Liver (tissue), 9 donors: ENCODE data around the gene TMEM255B. TPM values are rescaled to one million over a fixed set of nuclear protein-coding genes. Genes with fewer than 3 reads are reported as not detected.

ENCODE experiments used
- DNase-seq: peaks from one replicate; pipeline ENCODE4 v3.0.0-alpha.2; 2017; ENCODE audit warnings: low spot score
- H3K27ac ChIP-seq, 2 donors: one replicate each; pipeline ENCODE4 v1.7.0; 2013; ENCODE audit warnings: inconsistent platforms in 2 of 2, low read length in 2 of 2, control low read depth in 1 of 2, low read depth in 1 of 2, mild to moderate bottlenecking in 1 of 2
- H3K27me3 ChIP-seq, 4 donors: one replicate each; pipeline versions ENCODE4 v1.6.1 to v1.7.0; 2013; ENCODE audit warnings: low read length in 3 of 4, inconsistent platforms in 1 of 4, mild to moderate bottlenecking in 1 of 4, moderate library complexity in 1 of 4; ENCODE audit not compliant: control insufficient read depth in 4 of 4, insufficient read depth in 4 of 4
- H3K36me3 ChIP-seq, 4 donors: one replicate each; pipeline versions ENCODE4 v1.6.1 to v1.7.0; 2013; ENCODE audit warnings: low read length in 3 of 4, mild to moderate bottlenecking in 3 of 4, low read depth in 1 of 4, moderate library complexity in 1 of 4; ENCODE audit not compliant: control insufficient read depth in 4 of 4, insufficient read depth in 3 of 4
- H3K4me1 ChIP-seq, 4 donors: one replicate each; pipeline versions ENCODE4 v1.6.1 to v1.7.0; 2013; ENCODE audit warnings: low read length in 3 of 4, mild to moderate bottlenecking in 3 of 4, moderate library complexity in 1 of 4; ENCODE audit not compliant: control insufficient read depth in 4 of 4, insufficient read depth in 4 of 4
- H3K4me3 ChIP-seq, 3 donors: one replicate each; pipeline versions ENCODE4 v1.6.1 to v1.7.0; 2013; ENCODE audit warnings: low read length in 3 of 3, control low read depth in 1 of 3, low read depth in 1 of 3, mild to moderate bottlenecking in 1 of 3
- H3K9ac ChIP-seq, 2 donors: one replicate each; pipeline ENCODE4 v1.7.0; 2013; ENCODE audit warnings: low read length in 2 of 2, mild to moderate bottlenecking in 2 of 2, moderate library complexity in 2 of 2, control low read depth in 1 of 2, low read depth in 1 of 2
- H3K9me3 ChIP-seq, 4 donors: one replicate each; pipeline versions ENCODE4 v1.6.1 to v1.7.0; 2013; ENCODE audit warnings: low read length in 3 of 4; ENCODE audit not compliant: control insufficient read depth in 4 of 4
- EGR1 ChIP-seq, 2 donors: IDR thresholded peaks; 2 replicates each; pipeline ENCODE4 v1.6.1; 2016 to 2018; ENCODE audit warnings: antibody characterized with exemption in 2 of 2, low read depth in 2 of 2
- FOXA1 ChIP-seq: IDR thresholded peaks from 2 replicates; pipeline ENCODE4 v1.6.1; 2016; ENCODE audit warnings: antibody characterized with exemption
- FOXA2 ChIP-seq: IDR thresholded peaks from 2 replicates; pipeline ENCODE4 v1.6.1; 2016; ENCODE audit warnings: antibody characterized with exemption
- GABPA ChIP-seq, 2 donors: IDR thresholded peaks in 1 of 2; conservative IDR thresholded peaks in 1 of 2; 2 replicates each; pipeline ENCODE4 v1.6.1; 2016; ENCODE audit warnings: antibody characterized with exemption in 2 of 2, mild to moderate bottlenecking in 1 of 2, moderate library complexity in 1 of 2
- HNF4G ChIP-seq: IDR thresholded peaks from 2 replicates; pipeline ENCODE4 v1.6.1; 2016; ENCODE audit warnings: antibody characterized with exemption
- MAX ChIP-seq: IDR thresholded peaks from 2 replicates; pipeline ENCODE4 v1.6.1; 2016; ENCODE audit warnings: antibody characterized with exemption
- NR2F2 ChIP-seq: IDR thresholded peaks from 2 replicates; pipeline ENCODE4 v1.6.1; 2016; ENCODE audit warnings: antibody characterized with exemption
- RAD21 ChIP-seq, 2 donors: IDR thresholded peaks; 2 replicates each; pipeline ENCODE4 v1.6.1; 2016; ENCODE audit warnings: antibody characterized with exemption in 2 of 2, mild to moderate bottlenecking in 2 of 2
- RXRA ChIP-seq, 2 donors: IDR thresholded peaks; 2 replicates each; pipeline ENCODE4 v1.6.1; 2017 to 2018; ENCODE audit warnings: antibody characterized with exemption in 2 of 2, mild to moderate bottlenecking in 1 of 2
- SP1 ChIP-seq: IDR thresholded peaks from 2 replicates; pipeline ENCODE4 v1.6.1; 2018; ENCODE audit warnings: antibody characterized with exemption, mild to moderate bottlenecking
- WGBS: extraction: QIAGEN DNeasy Blood & Tissue Kit; methylation state at CpG from one replicate; pipeline ENCODE4 v1.1.7; 2013; 5-methylcytosine and 5-hydroxymethylcytosine counted together
- polyA plus RNA-seq, 2 donors: library from polyadenylated mRNA; stranded (reverse) in 1 of 2; unstranded in 1 of 2; fragments of 200-250 nt in 1 of 2; fragments of >200 nt in 1 of 2; fragmentation: Nextera tagmentation in 1 of 2; extraction: Ambion mirVana in 1 of 2; gene quantifications; one replicate each; pipeline versions ENCODE4 v1.2.1 to v1.2.3, GENCODE V29; 2013 to 2015
- total RNA-seq, 2 donors: library from RNA; depleted of rRNA; stranded (reverse); fragments of >200 nt; gene quantifications; one replicate each; pipeline ENCODE4 v1.2.3, GENCODE V29; 2014
- TF ChIP-seq, protein P1 (sequence below): fragments of 150-350 bp; IDR thresholded peaks from 2 replicates; pipeline ENCODE4 v1.5.1; 2017; ENCODE audit warnings: improper control_type of control experiment, low read depth, low read length; ENCODE audit not compliant: missing input control
- TF ChIP-seq, protein P2 (sequence below): IDR thresholded peaks from 2 replicates; pipeline ENCODE4 v1.6.1; 2016; ENCODE audit warnings: antibody characterized with exemption
- TF ChIP-seq, protein P3 (sequence below): IDR thresholded peaks from 2 replicates; pipeline ENCODE4 v1.6.1; 2016; ENCODE audit warnings: antibody characterized with exemption, mild to moderate bottlenecking
- donor health status: healthy.
- donor health status: healthy.
- donor health status: healthy.
- donor health status: healthy.
- donor health status: healthy.

TMEM255B gene
- total and polyA plus RNA-seq, 4 donors: 0.37 to 8.6 (median 3.5) TPM

DNA sequence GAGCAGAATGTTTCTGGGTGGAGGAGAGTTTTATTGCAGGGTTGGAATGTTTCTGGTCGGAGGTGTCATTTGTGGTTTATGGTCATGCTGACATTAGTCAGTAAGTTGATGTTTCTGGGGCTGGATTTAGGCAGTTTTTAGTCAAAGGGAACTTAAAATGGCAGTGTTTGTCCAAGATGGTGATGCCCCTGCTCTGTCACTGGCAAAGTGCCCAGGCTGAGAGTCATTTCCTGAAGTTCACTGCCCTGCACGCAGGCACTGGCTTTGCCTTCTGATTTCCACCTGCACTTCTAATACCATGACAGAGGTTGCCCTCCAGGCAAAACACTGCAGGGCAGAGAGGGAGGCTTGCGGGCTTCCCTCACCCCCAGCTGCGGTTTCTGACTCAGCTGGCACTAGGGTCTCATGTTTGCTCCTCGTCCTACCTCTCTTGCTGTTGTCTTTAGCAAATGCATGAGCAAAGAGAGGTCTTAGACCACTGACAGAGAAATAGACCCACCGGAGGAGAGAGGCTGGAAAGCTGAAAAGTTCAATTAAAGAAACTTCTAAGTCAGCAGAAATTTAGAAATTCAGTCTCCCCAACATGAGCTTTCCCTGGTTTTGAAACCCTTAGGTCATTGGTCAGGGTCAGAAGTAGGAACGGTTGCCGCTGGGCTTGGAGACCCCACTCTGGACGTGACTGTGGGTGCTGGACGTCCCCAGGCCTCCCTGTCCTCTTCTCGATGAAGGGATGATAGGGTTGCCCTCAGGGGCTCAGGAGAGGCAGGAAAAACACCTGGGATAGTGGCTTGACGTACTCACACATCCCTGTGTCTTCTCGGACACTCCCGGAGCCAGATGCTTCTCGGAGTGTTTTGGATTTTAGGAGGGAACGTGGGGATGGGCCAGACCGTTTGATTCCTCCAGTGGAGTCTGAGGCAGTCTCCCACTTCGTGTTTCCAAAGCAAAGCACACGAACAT, 26.3 kb downstream of the TMEM255B start:
- 71% methylated on average over 19 of the region's 19 CpGs for WGBS
- peaks cover 0 to 15% (median 0%) of the 10 kb centered on the region in 4 donors for H3K27me3 ChIP-seq
- H3K27ac ChIP-seq: no peak overlapping the region
- TF ChIP-seq SP1 (no peak), FOXA2 (no peak), MAX (no peak), RXRA (IDR thresholded peaks at IDR 0.05) (no peak), EGR1 (IDR thresholded peaks at IDR 0.05; ENCODE audit: low read depth in 2 of 2) (no peak), FOXA1 (no peak), HNF4G (no peak), NR2F2 (no peak), RAD21 (IDR thresholded peaks at IDR 0.05) (no peak)
- TF ChIP-seq, protein P1, sequence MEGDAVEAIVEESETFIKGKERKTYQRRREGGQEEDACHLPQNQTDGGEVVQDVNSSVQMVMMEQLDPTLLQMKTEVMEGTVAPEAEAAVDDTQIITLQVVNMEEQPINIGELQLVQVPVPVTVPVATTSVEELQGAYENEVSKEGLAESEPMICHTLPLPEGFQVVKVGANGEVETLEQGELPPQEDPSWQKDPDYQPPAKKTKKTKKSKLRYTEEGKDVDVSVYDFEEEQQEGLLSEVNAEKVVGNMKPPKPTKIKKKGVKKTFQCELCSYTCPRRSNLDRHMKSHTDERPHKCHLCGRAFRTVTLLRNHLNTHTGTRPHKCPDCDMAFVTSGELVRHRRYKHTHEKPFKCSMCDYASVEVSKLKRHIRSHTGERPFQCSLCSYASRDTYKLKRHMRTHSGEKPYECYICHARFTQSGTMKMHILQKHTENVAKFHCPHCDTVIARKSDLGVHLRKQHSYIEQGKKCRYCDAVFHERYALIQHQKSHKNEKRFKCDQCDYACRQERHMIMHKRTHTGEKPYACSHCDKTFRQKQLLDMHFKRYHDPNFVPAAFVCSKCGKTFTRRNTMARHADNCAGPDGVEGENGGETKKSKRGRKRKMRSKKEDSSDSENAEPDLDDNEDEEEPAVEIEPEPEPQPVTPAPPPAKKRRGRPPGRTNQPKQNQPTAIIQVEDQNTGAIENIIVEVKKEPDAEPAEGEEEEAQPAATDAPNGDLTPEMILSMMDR: no peak
- TF ChIP-seq, protein P2, sequence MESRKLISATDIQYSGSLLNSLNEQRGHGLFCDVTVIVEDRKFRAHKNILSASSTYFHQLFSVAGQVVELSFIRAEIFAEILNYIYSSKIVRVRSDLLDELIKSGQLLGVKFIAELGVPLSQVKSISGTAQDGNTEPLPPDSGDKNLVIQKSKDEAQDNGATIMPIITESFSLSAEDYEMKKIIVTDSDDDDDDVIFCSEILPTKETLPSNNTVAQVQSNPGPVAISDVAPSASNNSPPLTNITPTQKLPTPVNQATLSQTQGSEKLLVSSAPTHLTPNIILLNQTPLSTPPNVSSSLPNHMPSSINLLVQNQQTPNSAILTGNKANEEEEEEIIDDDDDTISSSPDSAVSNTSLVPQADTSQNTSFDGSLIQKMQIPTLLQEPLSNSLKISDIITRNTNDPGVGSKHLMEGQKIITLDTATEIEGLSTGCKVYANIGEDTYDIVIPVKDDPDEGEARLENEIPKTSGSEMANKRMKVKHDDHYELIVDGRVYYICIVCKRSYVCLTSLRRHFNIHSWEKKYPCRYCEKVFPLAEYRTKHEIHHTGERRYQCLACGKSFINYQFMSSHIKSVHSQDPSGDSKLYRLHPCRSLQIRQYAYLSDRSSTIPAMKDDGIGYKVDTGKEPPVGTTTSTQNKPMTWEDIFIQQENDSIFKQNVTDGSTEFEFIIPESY: no peak
- TF ChIP-seq, protein P3, sequence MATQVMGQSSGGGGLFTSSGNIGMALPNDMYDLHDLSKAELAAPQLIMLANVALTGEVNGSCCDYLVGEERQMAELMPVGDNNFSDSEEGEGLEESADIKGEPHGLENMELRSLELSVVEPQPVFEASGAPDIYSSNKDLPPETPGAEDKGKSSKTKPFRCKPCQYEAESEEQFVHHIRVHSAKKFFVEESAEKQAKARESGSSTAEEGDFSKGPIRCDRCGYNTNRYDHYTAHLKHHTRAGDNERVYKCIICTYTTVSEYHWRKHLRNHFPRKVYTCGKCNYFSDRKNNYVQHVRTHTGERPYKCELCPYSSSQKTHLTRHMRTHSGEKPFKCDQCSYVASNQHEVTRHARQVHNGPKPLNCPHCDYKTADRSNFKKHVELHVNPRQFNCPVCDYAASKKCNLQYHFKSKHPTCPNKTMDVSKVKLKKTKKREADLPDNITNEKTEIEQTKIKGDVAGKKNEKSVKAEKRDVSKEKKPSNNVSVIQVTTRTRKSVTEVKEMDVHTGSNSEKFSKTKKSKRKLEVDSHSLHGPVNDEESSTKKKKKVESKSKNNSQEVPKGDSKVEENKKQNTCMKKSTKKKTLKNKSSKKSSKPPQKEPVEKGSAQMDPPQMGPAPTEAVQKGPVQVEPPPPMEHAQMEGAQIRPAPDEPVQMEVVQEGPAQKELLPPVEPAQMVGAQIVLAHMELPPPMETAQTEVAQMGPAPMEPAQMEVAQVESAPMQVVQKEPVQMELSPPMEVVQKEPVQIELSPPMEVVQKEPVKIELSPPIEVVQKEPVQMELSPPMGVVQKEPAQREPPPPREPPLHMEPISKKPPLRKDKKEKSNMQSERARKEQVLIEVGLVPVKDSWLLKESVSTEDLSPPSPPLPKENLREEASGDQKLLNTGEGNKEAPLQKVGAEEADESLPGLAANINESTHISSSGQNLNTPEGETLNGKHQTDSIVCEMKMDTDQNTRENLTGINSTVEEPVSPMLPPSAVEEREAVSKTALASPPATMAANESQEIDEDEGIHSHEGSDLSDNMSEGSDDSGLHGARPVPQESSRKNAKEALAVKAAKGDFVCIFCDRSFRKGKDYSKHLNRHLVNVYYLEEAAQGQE: no peak
- no peaks in the 10 kb centered on the region for H3K4me1 ChIP-seq
- DNase-seq: no peak
- H3K4me3 ChIP-seq: no peak overlapping the region
- H3K9ac ChIP-seq: no peak overlapping the region
- H3K36me3 ChIP-seq: no peaks in the 10 kb centered on the region
- H3K9me3 ChIP-seq: peaks cover 0 to 2% (median 0%) of the 10 kb centered on the region in 4 donors

- Histone ChIP-seq H3K4me1 (no peaks in the 10 kb centered on the region), H3K27ac (no peak overlapping the region), H3K36me3 (no peaks in the 10 kb centered on the region), H3K4me3 (no peak overlapping the region), H3K9me3 (peaks cover 0 to 2% (median 0%) of the 10 kb centered on the region in 4 donors), H3K9ac (no peak overlapping the region), H3K27me3 (peaks cover 0 to 15% (median 0%) of the 10 kb centered on the region in 4 donors)
- DNase-seq: no peak
- 82% methylated on average over 17 of the region's 17 CpGs for WGBS
- no peak for TF ChIP-seq GABPA (IDR thresholded peaks at IDR 0.05 in 1 of 2, conservative IDR thresholded peaks at IDR 0.05 in 1 of 2)
- TF ChIP-seq HNF4G: no peak
Measured at GRCh38 chr13:113786262-113786841, 27.3 kb downstream of the TMEM255B start.
